HFFc6 (cell line): Measurements from ENCODE around the gene FBXO22. TPM values are rescaled to one million over a fixed set of nuclear protein-coding genes. Genes with fewer than 3 reads are reported as not detected.

Source experiments
- DNase-seq: peaks from one replicate; pipeline ENCODE4 v3.0.0-alpha.2; 2018
- H3K27ac Mint-ChIP-seq: 2 replicates; pipeline ENCODE4 v1.8.0; 2020; ENCODE audit warnings: mild to moderate bottlenecking, mixed read lengths
- H3K27me3 Mint-ChIP-seq: 2 replicates; pipeline ENCODE4 v1.8.0; 2021; ENCODE audit warnings: mild to moderate bottlenecking, moderate library complexity, mixed read lengths; ENCODE audit not compliant: insufficient read depth
- H3K36me3 Mint-ChIP-seq: 2 replicates; pipeline ENCODE4 v1.8.0; 2021; ENCODE audit warnings: low read depth, mixed read lengths
- H3K4me1 Mint-ChIP-seq: 2 replicates; pipeline ENCODE4 v1.8.0; 2020; ENCODE audit warnings: low read depth, mixed read lengths
- H3K4me3 Mint-ChIP-seq: 2 replicates; pipeline ENCODE4 v1.8.0; 2020; ENCODE audit warnings: mild to moderate bottlenecking, moderate library complexity, mixed read lengths
- H3K9me3 Mint-ChIP-seq: 2 replicates; pipeline ENCODE4 v1.8.0; 2020; ENCODE audit warnings: mild to moderate bottlenecking, mixed read lengths
- CTCF ChIP-seq: fragments of 200-600 bp; sonication (generic); IDR thresholded peaks from 2 replicates; pipeline ENCODE4 v1.5.0; 2021; ENCODE audit warnings: antibody characterized with exemption, mild to moderate bottlenecking
- total RNA-seq, 6 experiments: library from RNA; stranded (reverse); fragmentation: NEBNext Ultra II Directional; extraction: Animal tissue kit (Norgen Biotek cat#: 25700); gene quantifications; 2 replicates in 1 of 6; 3 replicates in 5 of 6; pipeline ENCODE4 v1.2.3, GENCODE V29; 2021

Gene FBXO22
- total RNA-seq, 6 experiments from 2014 or later, result 48.1 to 51.3 (median 49.4) TPM

DNA sequence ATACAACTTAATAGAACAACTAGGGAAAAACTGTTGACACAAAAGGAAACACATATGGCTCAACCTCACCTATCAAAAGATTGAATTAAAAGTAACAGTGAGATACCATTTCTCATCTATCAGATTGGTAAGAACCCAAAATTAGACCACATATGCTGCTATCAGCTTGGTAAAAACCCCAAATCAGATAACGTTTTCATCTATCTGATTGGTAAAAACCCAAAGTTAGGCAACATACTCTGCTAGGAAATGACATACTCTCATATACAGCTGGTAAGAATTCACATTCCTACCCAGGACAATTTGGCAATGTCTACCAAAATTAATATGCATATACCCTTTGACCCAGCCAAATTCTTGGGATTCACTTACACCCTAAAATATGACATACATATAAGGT lies 82.3 kb downstream of the FBXO22 start:
- Mint-ChIP-seq H3K9me3 (no peaks in the 10 kb centered on the region), H3K4me1 (no peaks in the 10 kb centered on the region), H3K27ac (no peak overlapping the region), H3K27me3 (peaks cover 14% of the 10 kb centered on the region), H3K36me3 (no peaks in the 10 kb centered on the region), H3K4me3 (no peak overlapping the region)
- no peak for TF ChIP-seq CTCF
- DNase-seq, result no peak

DNA sequence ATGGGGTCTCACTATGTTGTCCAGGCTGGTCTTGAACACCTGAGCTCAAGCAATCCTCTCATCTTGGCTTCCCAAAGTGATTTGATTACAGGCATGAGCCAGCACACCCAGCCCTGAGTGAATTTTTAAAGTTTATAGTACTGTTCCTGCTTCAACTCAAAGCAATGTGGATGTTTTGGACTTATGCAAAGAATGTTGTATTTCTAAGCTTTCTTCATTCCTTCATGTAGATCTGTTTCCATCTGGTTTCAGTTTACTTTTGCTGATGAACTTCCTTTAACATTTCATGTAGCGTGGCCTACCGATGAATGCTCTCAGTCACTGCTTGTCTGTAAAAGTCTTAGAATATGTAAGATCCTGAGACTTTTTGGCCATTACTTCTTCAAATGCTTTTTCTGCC lies 85.4 kb downstream of the FBXO22 start:
- H3K9me3 Mint-ChIP-seq, result no peaks in the 10 kb centered on the region
- H3K36me3 Mint-ChIP-seq, result no peaks in the 10 kb centered on the region
- peak; percentile 41 for DNase-seq
- no peak for TF ChIP-seq CTCF
- H3K4me1 Mint-ChIP-seq, result no peaks in the 10 kb centered on the region
- peaks cover 8% of the 10 kb centered on the region; the same call in 1 of the 2 replicates for H3K27me3 Mint-ChIP-seq
- no peak overlapping the region for H3K4me3 Mint-ChIP-seq
- no peak overlapping the region for H3K27ac Mint-ChIP-seq

- Mint-ChIP-seq H3K9me3 (no peaks in the 10 kb centered on the region), H3K27me3 (peaks cover 8% of the 10 kb centered on the region; the same call in 1 of the 2 replicates), H3K27ac (no peak overlapping the region), H3K4me3 (no peak overlapping the region), H3K36me3 (no peaks in the 10 kb centered on the region), H3K4me1 (no peaks in the 10 kb centered on the region)
- TF ChIP-seq CTCF, result no peak
- DNase-seq, result no peak
These were observed 86.2 kb downstream of the FBXO22 start for GRCh38 chr15:75989875-75990274.

Other genes with a start within 250 kb of the FBXO22 start
- 100 to 1,000 TPM in 1 of 6 experiments, 10 to 100 TPM in 5; 81.2 to 111 (median 95.7) TPM for gene CSPG4, start 191.0 kb upstream of the FBXO22 start, total RNA-seq
- gene UBE2Q2, start 60.4 kb upstream of the FBXO22 start, total RNA-seq, result 10 to 100 TPM; 38.4 to 45.6 (median 43.2) TPM
- gene NRG4, start 108.5 kb downstream of the FBXO22 start, total RNA-seq, result not detected
- gene TMEM266, start 156.1 kb downstream of the FBXO22 start, total RNA-seq, result under 1 TPM in 5 of 6 experiments, not detected in 1; 0.10 to 0.19 (median 0.17) TPM